NCI-H128 (cell line): ENCODE measurements around the gene EYA2.

Experiments
- DNase-seq: peaks from one replicate; lab custom pipeline; 2025; ENCODE audit not compliant: unreplicated experiment; lab: John Stamatoyannopoulos, UW

The EYA2 gene

GRCh38 chr20:46998477-46999240, 104.0 kb downstream of the EYA2 start:
- no peak for DNase-seq

- no peak for DNase-seq
These were observed 105.3 kb downstream of the EYA2 start for GRCh38 chr20:46999801-47000465.

GRCh38 chr20:47003223-47003622, 108.6 kb downstream of the EYA2 start:
- no peak for DNase-seq

GRCh38 chr20:47004179-47004578, 109.5 kb downstream of the EYA2 start:
- DNase-seq: no peak

- no peak for DNase-seq
These were observed 113.4 kb downstream of the EYA2 start for GRCh38 chr20:47007826-47008655.

GRCh38 chr20:47008842-47009518, 114.3 kb downstream of the EYA2 start:
- no peak for DNase-seq

GRCh38 chr20:47009784-47010183, 115.1 kb downstream of the EYA2 start:
- no peak for DNase-seq

GRCh38 chr20:47011984-47012383, 117.3 kb downstream of the EYA2 start:
- no peak for DNase-seq

- no peak for DNase-seq
These were observed 119.0 kb downstream of the EYA2 start for GRCh38 chr20:47013606-47014005.

GRCh38 chr20:47016068-47016664, 121.5 kb downstream of the EYA2 start:
- no peak for DNase-seq

- DNase-seq: no peak
These were observed 123.7 kb downstream of the EYA2 start for GRCh38 chr20:47018381-47018780.

- no peak for DNase-seq
These were observed 124.6 kb downstream of the EYA2 start for GRCh38 chr20:47019121-47019824.

- DNase-seq: no peak
These were observed 125.6 kb downstream of the EYA2 start for GRCh38 chr20:47020231-47020630.

- no peak for DNase-seq
These were observed 127.2 kb downstream of the EYA2 start for GRCh38 chr20:47021850-47022249.

- DNase-seq: no peak
These were observed 129.9 kb downstream of the EYA2 start for GRCh38 chr20:47024461-47024937.

GRCh38 chr20:47027042-47027441, 132.4 kb downstream of the EYA2 start:
- DNase-seq: no peak

- no peak for DNase-seq
These were observed 132.8 kb downstream of the EYA2 start for GRCh38 chr20:47027456-47027855.

GRCh38 chr20:47028487-47028886, 133.8 kb downstream of the EYA2 start:
- DNase-seq: no peak

GRCh38 chr20:47029845-47030244, 135.2 kb downstream of the EYA2 start:
- no peak for DNase-seq

GRCh38 chr20:47030271-47030810, 135.7 kb downstream of the EYA2 start:
- DNase-seq: no peak
